Body of pancreas (tissue), 4 donors: Measurements from ENCODE around the gene CGNL1.

Experiments
- POLR2A ChIP-seq, 3 donors: fragments of 450-650 bp; IDR thresholded peaks; one replicate each; pipeline ENCODE4 v1.6.1; 2016; ENCODE audit warnings: antibody characterized with exemption in 3 of 3, mild to moderate bottlenecking in 2 of 3
- TF ChIP-seq, protein P1 (sequence below), 7 experiments: fragments of 450-650 bp in 4 of 7; fragments of 200-600 bp in 3 of 7; sonication (generic) in 3 of 7; IDR thresholded peaks; one replicate each; pipeline ENCODE4 v1.5.1; 2016 to 2019; ENCODE audit warnings: antibody characterized with exemption in 7 of 7

DNA sequence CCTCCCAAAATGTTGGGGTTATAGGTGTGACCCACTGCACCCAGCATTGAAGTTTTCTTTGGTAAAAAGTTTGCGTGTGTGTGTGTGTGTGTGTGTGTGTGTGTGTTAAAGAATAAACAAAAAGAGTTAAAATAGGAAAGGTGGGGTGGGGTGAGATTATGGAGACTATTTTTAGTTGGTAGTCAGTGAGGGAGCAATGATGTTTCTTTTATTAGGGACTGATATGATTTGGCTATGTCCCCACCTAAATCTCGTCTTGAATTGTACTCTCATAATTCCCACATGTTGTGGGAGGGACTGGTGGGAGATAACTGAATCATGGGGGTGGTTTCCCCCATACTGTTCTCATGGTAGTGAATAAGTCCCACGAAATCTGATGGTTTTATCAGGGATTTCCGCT lies 92.2 kb downstream of the CGNL1 start:
- TF ChIP-seq POLR2A (IDR thresholded peaks at IDR 0.05) = no peak
- TF ChIP-seq, protein P1, sequence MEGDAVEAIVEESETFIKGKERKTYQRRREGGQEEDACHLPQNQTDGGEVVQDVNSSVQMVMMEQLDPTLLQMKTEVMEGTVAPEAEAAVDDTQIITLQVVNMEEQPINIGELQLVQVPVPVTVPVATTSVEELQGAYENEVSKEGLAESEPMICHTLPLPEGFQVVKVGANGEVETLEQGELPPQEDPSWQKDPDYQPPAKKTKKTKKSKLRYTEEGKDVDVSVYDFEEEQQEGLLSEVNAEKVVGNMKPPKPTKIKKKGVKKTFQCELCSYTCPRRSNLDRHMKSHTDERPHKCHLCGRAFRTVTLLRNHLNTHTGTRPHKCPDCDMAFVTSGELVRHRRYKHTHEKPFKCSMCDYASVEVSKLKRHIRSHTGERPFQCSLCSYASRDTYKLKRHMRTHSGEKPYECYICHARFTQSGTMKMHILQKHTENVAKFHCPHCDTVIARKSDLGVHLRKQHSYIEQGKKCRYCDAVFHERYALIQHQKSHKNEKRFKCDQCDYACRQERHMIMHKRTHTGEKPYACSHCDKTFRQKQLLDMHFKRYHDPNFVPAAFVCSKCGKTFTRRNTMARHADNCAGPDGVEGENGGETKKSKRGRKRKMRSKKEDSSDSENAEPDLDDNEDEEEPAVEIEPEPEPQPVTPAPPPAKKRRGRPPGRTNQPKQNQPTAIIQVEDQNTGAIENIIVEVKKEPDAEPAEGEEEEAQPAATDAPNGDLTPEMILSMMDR (IDR thresholded peaks at IDR 0.05) = no peak
